SH-SY5Y (cell line): ENCODE data around the gene SYT3.

ENCODE experiments used
- GATA2 ChIP-seq: IDR thresholded peaks from 2 replicates; pipeline ENCODE4 v1.6.1; 2011; ENCODE audit warnings: mild to moderate bottlenecking, low read depth, low read length
- GATA3 ChIP-seq: IDR thresholded peaks from 2 replicates; pipeline ENCODE4 v1.6.1; 2011; ENCODE audit warnings: low read depth, mild to moderate bottlenecking, low read length, moderate library complexity

DNA sequence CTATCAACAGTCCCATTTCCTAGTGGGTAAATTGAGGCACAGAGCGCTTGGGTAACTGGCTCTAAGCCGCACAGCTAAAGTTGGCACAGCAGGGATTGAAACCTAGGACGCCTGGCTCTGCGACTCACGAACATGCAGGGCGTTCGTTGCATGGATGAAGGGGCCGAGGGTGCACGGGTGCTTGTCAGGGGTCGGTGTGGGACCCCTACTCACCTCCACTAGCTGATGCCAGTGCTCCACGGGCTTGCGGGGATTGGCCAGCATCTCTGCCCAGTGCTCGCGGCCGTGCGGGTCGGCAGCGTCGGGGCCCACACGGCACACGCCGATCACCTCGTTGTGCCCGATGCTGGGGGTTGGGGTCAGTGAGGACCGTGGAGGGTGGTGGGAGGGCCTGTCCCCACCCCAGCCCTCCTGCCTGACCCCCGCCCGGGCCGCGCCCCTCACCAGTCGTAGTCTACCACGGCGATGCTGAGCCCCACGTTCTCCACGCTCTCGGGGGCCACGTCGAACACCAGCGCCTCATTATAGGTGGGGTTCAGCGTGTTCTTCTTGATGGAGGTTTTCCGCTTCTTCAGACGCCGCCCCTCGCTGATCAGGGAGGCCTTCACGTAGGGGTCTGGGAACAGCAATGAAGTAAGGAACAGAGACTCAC is 14.6 kb downstream of the SYT3 start:
- TF ChIP-seq GATA3 (no peak), GATA2 (no peak)
